A549 treated with AZD2906 at 1 μM for 4 hours (cell line): ENCODE results near the gene NDUFS5. TPM values are rescaled to one million over a fixed set of nuclear protein-coding genes. Genes with fewer than 3 reads are reported as not detected.

Experiments
- total RNA-seq: library from RNA; stranded (reverse); fragments of 200-300 nt; extraction: Qiagen RNA extraction; gene quantifications from 5 replicates; pipeline ENCODE4 v1.2.3, GENCODE V29; 2022

NDUFS5 gene
- total RNA-seq, result 410 to 533 TPM (median 429 TPM) in 5 replicates

GRCh38 chr1:39026051-39026865 lies at the start of gene NDUFS5:
NDUFS5 (plus strand) TSS chr1:39026350; CDS start chr1:39028725, 2,375 bp downstream.

DNA sequence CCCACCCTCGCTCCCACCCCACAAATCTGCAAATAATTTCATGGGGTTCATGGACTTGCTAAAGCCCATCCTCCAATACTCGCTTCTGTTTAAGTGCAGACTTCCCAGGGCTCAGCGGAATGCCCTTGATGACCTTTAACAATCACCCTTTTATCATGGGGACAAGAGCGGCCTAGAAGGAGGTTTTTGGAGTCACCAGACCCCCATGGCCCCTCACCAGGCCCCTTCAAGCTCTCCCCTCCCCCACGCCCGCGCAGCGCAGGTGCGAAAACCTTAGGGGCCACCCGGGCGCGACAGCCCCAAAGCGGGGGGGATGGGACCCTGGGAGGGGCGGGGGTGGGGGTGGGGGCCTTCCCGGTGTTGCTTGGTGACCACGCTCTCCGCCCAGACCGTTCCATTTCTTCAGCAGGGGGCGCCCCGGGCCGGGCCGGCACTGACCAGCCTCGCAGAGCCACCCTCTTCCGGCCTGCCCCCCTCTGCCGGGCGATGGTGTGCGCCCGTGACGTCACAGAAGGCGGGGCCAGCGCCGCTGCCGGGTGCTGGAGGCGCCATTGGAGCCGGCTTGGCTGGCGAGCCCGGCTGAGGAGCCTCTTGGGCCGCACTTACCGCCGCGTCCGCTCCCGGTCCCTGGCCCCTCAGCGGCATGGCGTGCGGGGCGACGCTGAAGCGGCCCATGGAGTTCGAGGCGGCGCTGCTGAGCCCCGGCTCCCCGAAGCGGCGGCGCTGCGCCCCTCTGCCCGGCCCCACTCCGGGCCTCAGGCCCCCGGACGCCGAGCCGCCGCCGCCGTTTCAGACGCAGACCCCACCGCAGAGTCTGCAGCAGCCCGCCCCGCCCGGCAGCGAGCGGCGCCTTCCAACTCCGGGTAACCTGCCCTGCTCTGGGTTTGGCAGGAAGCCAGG lies 35.2 kb upstream of the NDUFS5 start, which contains the start of gene AKIRIN1:
Gene AKIRIN1, plus strand, starts transcription at position 539 of the 900 bp plus-strand sequence. Its CDS starts 105 bp downstream, at position 644.

Other genes starting within 250 kb of the NDUFS5 start
- gene RRAGC, start 166.6 kb upstream of the NDUFS5 start, total RNA-seq, result 28.0 to 32.8 TPM (median 29.2 TPM) in 5 replicates
- 16.7 to 20.7 TPM (median 18.4 TPM) in 5 replicates for gene MYCBP, start 153.0 kb upstream of the NDUFS5 start, total RNA-seq
- gene GJA9, start 144.8 kb upstream of the NDUFS5 start, total RNA-seq, result 0.03 TPM in 1 of 5 replicates, not detected in the others
- 1.4 to 2.6 TPM (median 1.9 TPM) in 5 replicates for gene RHBDL2, start 84.5 kb upstream of the NDUFS5 start, total RNA-seq
- gene AKIRIN1, start 35.1 kb upstream of the NDUFS5 start, total RNA-seq, result 41.1 to 45.0 TPM (median 42.8 TPM) in 5 replicates
- 26.8 to 35.4 TPM (median 32.4 TPM) in 5 replicates for gene MACF1, start 178.3 kb downstream of the NDUFS5 start, total RNA-seq